ENCODE results near the gene GLDC.

The GLDC gene

GRCh38 chr9:6538666-6539071 lies 106.9 kb downstream of the GLDC start:
- no peak for TF ChIP-seq MYC (IDR thresholded peaks at IDR 0.05; ENCODE audit: low read depth, low read length)
- no peak for TF ChIP-seq MAX (IDR thresholded peaks at IDR 0.05; ENCODE audit: low read depth, low read length)
- no peak for TF ChIP-seq CTCF (IDR thresholded peaks at IDR 0.05; ENCODE audit: low read depth, low read length)
- no peak for TF ChIP-seq POLR2A (IDR thresholded peaks at IDR 0.05; ENCODE audit: extremely low read depth, insufficient read length)
- DNase-seq (ENCODE audit: low read depth) = no peak
- no peak overlapping the region for H3K4me3 ChIP-seq (ENCODE audit: low read depth, low read length)

DNA sequence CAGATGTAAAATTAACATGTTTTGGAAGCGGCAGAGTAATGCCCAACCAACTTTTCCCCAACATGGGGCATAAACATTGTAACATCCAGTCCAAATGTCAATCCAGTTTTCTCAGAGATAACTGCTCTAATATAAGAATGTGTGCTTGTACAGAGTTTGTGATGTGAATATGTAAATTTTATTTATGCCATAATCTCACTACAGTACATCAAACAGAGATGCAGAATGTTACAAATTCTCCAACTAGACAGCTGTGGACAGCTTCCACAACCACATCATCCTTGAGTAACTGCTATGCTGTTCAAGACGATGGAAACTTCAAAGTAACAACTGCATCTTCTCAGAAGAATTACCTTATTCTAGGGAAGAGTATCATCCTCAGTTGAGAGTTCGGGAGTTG lies 109.9 kb downstream of the GLDC start:
- DNase-seq (ENCODE audit: low read depth) = no peak
- TF ChIP-seq MAX (IDR thresholded peaks at IDR 0.05; ENCODE audit: low read depth, low read length) = no peak
- TF ChIP-seq MYC (IDR thresholded peaks at IDR 0.05; ENCODE audit: low read depth, low read length) = no peak
- TF ChIP-seq CTCF (IDR thresholded peaks at IDR 0.05; ENCODE audit: low read depth, low read length) = no peak
- TF ChIP-seq POLR2A (IDR thresholded peaks at IDR 0.05; ENCODE audit: extremely low read depth, insufficient read length) = no peak
- H3K4me3 ChIP-seq (ENCODE audit: low read depth, low read length) = no peak overlapping the region

- TF ChIP-seq MYC (IDR thresholded peaks at IDR 0.05; ENCODE audit: low read depth, low read length) = no peak
- no peak for TF ChIP-seq MAX (IDR thresholded peaks at IDR 0.05; ENCODE audit: low read depth, low read length)
- no peak overlapping the region for H3K4me3 ChIP-seq (ENCODE audit: low read depth, low read length)
- DNase-seq (ENCODE audit: low read depth) = no peak
Observed at GRCh38 chr9:6525326-6526045, 120.0 kb downstream of the GLDC start.

GRCh38 chr9:6522263-6522662 lies 123.3 kb downstream of the GLDC start:
- no peak for DNase-seq (ENCODE audit: low read depth)
- TF ChIP-seq MAX (IDR thresholded peaks at IDR 0.05; ENCODE audit: low read depth, low read length) = no peak
- TF ChIP-seq POLR2A (IDR thresholded peaks at IDR 0.05; ENCODE audit: extremely low read depth, insufficient read length) = no peak
- no peak for TF ChIP-seq MYC (IDR thresholded peaks at IDR 0.05; ENCODE audit: low read depth, low read length)
- TF ChIP-seq CTCF (IDR thresholded peaks at IDR 0.05; ENCODE audit: low read depth, low read length) = no peak
- H3K4me3 ChIP-seq (ENCODE audit: low read depth, low read length) = no peak overlapping the region

GRCh38 chr9:6512085-6512657 lies 133.4 kb downstream of the GLDC start:
- no peak for DNase-seq (ENCODE audit: low read depth)
- TF ChIP-seq MYC (IDR thresholded peaks at IDR 0.05; ENCODE audit: low read depth, low read length) (no peak), CTCF (IDR thresholded peaks at IDR 0.05; ENCODE audit: low read depth, low read length) (no peak), POLR2A (IDR thresholded peaks at IDR 0.05; ENCODE audit: extremely low read depth, insufficient read length) (no peak), MAX (IDR thresholded peaks at IDR 0.05; ENCODE audit: low read depth, low read length) (no peak)
- H3K4me3 ChIP-seq (ENCODE audit: low read depth, low read length) = no peak overlapping the region

DNA sequence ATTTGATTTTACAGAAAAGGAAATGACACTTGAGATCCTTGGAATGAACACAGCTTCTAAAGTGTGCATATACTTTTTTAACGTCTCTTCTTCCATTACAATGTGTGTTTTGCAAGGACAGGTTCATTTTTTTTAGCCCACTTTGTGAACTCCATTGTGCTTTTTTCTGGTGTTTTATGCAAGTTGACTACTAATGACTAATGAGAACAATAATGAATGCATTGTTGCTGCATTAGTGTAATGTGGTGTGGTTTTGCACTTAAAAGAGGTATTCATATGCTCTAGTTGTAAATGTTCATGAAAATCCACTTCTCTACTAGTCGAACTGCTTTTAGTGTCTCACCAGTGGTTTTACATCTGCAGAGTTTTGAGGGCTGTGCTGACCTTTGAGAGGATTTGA lies 139.0 kb downstream of the GLDC start:
- DNase-seq (ENCODE audit: low read depth) = no peak
- H3K4me3 ChIP-seq (ENCODE audit: low read depth, low read length) = no peak overlapping the region
- no peak for TF ChIP-seq CTCF (IDR thresholded peaks at IDR 0.05; ENCODE audit: low read depth, low read length)
- no peak for TF ChIP-seq MAX (IDR thresholded peaks at IDR 0.05; ENCODE audit: low read depth, low read length)
- no peak for TF ChIP-seq POLR2A (IDR thresholded peaks at IDR 0.05; ENCODE audit: extremely low read depth, insufficient read length)
- TF ChIP-seq MYC (IDR thresholded peaks at IDR 0.05; ENCODE audit: low read depth, low read length) = no peak
